GM18499 (cell line): ENCODE measurements around the gene RPTOR.

Experiments
- ATAC-seq: cut with Tn5 transposase; IDR thresholded peaks from one replicate; pipeline ENCODE4 v1.9.1; 2021; ENCODE audit warnings: moderate number of reproducible peaks; ENCODE audit not compliant: insufficient read depth, unreplicated experiment

Gene RPTOR

DNA sequence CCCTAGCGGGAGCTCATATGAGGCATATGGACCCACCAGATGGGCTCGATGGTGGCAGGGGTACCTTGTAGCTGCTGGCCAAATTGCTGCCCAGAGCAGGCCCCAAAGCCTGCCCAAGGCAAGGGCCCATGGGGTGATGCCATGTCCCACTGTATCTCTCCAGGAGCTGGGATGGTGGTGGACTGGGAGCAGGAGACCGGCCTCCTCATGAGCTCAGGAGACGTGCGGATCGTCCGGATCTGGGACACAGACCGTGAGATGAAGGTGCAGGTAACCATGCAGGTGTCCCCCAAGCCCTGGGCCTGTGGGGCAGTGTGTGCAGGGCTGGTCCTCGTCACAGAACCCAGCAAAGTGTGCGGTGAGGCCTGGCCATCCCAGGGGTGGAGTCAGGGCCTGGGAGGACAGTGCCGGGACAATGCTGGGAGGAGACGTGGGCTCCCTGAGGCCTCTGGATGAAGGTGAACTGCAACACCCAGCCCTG, 412.9 kb downstream of the RPTOR start:
- ATAC-seq = no peak

DNA sequence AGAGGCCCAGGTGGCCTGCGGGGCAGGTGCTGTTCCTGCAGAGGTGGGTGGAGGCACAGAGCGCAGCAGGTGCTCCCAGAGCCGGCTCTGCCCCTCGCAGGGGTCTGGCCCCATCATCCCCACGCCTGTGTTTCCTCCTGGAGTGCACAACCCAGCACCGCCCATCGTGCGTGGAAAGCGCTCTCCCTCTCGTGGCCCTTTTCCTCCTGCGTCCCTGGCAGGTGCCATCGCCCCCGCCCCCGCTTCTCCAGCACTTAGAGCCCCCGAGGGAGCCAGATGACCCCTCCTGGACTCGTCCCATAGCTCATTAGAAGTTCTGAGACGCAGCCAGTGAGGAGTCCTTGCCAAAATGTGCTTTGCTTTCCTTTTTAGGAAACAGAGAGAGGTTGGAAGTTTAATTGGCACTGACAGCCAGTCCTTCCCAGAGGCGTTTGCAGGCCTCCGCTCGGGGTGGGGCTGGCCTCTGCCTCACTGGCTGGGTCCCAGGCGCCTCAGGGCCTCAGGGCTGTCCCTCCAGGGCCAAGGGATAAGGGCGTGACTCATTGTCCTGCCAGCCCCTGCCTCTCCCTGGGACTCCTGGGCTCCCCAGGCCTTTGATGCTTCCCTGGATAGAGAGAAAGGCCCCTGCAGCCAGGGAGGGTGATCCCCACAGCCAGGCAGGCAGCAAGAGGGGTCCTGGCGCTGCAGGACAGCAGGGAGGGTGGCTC, 414.8 kb downstream of the RPTOR start:
- ATAC-seq = no peak

DNA sequence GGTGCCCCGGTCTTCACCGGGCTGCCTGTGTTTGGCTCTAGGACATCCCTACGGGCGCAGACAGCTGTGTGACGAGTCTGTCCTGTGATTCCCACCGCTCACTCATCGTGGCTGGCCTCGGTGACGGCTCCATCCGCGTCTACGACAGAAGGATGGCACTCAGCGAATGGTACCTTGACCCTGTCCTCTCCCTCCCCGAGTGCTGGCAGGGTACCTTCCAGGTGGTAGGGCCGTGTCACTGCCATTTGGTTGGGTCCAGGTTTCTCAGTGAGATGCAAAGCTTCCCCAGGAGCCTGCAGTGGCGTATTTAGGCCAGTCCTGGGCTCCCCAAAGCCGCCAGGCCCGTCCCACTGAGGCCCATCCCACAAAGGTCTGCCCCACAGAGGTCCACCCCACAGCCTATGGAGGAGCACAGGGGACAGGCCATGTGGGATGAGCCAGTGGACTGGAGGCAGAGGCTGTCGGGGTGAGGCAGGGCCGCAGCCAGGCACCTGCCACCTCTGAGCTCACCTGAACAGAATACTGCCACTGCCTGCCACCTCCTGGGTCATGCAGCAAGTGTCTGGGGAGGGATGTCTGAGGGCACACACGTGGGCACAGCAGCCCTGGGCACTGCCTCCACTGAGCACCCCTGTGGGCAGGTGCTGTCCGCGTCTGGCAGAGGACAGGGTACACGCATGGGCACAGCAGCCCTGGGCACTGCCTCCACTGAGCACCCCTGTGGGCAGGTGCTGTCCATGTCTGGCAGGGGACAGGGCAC, 415.6 kb downstream of the RPTOR start:
- no peak for ATAC-seq

DNA sequence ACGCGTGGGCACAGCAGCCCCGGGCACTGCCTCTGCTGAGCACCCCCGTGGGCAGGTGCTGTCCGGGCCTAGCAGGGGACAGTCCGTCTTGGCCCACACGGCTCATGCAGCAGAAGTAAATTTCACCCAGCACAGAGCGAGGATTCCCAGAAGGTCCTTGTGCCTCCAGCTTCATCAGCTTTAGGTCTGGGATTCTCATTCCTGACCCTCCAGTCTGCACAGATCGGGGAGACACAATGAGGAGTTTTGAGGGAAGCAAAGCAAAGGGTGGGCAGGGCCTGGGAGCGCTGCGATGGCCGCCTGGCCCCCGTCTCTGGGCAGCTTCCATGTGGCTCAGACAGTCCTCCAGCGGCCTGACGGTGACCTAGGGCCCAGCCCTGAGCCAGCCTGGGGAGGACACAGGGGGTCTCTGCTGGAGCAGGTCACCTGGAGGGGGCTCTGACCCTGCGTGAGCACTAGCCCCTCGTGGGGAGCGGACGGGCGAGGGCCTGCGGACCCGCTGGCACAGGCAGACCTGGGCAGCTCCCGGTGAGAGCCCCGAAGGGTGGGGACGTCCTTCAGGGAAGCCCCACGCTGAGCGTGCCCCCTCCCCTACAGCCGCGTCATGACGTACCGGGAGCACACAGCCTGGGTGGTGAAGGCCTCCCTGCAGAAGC, 416.3 kb downstream of the RPTOR start:
- ATAC-seq = no peak

DNA sequence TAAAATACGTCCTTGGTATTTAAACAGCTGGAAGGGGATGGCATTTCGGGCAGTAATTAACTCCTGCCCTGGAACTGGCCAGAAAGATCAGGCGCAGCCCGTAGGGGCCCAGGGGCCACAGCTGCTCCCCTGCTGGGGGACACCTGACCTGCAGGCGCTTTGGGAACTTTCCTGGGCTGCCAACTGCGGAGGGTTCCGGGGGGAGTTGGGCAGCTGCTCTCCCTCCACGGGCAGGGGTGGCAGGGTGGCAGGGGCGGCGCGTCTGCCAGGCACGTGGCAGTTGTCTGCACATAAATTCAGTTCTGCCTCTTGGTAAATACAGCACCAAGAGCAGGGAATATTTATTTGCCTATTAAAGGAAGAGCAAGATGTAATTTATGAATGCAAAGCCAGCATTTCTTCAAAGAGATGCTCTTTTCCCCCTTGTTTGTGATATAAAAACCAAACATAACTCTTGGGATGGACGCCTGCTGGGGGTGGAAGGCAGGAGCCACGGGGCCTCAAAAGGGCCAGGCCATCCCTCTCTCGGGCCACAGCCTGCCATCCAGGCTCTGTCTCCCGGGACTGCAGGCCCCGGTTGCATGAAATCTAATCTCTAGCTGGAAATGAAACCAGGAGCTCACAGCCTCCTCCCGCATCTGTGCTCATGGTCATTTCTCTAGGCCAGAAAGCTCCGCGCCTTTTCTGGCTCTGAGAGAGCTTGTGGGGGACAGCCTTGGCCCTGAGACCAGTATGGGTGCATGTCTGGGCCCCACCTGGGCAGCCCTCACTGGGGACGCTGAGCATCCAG, 417.1 kb downstream of the RPTOR start:
- no peak for ATAC-seq

DNA sequence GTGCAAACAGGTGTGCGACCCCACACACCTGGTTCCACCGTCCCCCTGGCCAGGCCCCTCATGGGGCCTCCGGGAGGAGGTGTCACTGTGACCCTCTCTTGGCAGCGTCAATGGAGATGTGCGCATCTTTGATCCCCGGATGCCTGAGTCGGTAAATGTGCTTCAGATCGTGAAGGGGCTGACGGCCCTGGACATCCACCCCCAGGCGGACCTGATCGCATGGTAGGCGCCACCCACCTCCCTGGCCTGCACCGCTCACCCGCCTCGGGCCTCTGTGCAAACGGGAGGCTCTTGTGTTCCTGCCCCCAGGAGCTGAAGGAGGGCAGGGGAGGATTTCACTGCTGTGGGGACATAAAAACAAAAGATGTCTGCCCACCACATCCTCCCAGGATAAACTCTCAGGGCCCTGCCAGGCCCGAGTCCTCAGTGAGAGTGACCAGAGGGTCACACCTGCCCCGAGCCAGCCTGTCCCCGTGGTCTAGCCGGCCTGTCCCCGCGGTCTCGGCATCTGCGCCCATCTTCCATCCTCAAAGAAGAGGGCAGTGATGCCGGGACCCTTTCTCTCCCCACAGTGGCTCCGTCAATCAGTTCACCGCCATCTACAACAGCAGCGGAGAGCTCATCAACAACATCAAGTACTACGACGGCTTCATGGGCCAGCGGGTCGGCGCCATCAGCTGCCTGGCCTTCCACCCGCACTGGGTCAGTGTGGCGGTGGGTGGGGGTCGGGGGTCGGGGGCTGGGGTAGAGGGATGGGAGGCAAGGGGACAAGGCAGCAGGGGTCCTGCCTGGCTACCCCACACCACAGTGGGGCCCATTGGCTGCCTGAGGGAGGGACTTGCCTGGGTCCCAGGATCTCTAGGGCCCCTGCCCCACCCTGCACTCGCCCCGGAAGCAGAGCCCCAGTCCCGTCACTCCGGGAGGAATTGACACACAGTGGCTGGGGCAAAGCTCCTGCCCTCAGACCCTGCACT, 418.0 kb downstream of the RPTOR start:
- ATAC-seq = no peak

DNA sequence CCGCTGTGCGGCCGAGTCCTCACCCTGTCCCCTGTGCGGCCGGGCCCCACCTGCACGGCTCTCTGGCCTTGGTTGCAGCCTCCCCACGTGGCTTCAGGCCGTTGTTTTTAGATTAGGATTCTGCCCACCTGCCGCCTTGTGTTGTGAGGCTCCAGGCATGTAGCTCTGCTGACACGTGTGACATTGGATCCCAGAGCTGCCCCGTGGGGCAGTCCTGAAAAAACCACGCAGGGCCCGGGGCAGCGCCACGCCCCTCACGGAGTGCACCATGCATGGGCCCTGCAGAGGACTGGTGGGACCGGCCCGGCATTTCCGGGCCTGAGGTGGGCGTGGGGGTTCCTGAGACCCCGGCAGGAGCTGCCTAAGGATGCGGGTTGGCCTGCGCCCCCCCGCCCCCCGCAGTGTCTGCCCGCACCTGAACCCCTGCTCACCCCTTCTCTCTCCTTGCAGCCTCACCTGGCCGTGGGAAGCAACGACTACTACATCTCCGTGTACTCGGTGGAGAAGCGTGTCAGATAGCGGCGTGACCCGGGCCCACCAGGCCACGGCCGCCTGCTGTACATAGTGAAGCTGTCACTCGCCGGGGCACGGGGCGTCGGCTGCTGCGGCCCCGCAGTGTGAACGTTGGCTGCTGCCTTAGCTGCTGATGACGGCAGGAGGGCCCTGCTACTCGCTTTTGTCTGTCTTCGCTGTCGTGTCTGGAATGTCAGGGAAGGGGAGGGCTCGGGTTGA, 419.3 kb downstream of the RPTOR start:
- no peak for ATAC-seq

DNA sequence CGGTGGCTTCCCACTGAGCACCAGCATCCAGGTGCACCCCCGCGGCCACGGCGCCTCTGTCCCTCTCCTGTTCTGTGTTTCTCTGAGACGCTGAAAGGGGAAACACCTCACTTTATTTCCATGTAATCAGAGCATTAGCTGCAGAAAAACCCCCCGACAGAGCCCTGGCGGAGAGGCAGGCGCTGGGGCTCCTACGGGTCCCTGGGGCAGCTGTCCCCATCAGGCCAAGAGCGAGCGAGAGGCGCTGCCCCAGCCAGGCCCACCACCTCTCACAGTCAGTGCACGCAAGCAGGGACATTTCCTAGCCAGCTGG, 419.9 kb downstream of the RPTOR start:
- ATAC-seq = no peak

DNA sequence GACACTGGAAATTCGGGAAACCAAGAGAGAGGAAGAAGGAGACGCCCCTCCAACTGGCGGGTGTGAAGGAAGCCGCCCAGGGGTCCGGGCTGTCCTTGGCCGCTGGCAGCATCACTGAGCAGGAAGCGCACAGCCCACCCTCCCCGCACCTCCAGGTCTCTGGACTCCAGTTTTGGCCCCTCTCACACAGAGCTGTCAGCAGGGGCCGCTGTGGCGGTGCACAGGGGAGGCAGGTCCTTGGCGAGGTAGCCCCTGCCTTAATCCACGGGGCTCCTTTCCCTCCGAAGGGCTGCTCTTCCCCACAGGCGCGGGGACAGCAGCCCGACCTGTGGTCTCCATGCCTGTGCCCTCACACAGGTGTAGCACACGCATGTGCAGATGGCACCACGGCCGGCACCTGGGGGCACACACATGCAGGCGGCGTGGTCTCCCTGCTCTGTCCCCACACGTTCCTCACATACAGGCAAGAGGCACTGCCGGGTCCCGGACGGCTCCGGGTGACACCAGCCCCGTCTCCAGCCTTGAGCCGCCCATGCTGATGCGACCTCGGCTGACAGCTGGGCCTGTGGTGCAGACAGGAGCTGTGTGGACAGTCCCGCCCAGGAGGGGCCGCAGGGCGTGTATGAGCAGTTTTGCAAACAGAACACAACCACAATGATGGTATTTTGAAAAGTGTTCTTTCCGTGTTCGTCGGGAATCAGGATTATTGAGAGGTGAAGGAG, 420.4 kb downstream of the RPTOR start:
- no peak for ATAC-seq

DNA sequence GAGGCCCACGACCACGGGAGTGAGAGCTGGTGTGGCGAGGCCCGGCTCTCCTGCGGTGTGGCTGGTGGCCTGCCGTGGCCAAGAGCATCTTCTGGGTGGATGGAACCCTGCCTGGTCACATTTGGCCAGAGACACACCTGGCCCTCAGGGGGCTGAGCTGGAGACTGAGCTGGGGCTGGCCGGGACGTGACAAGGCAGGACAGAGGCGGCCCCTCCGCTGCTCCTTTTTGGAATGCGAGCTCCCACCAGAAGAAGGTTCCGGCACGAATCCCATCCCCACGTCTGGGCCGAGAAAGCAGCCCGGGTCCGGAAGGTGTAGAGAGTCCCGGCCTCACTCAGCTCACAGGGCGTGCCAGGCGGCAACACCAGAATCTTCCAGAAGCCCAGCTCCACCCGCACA, 421.0 kb downstream of the RPTOR start:
- ATAC-seq = no peak

DNA sequence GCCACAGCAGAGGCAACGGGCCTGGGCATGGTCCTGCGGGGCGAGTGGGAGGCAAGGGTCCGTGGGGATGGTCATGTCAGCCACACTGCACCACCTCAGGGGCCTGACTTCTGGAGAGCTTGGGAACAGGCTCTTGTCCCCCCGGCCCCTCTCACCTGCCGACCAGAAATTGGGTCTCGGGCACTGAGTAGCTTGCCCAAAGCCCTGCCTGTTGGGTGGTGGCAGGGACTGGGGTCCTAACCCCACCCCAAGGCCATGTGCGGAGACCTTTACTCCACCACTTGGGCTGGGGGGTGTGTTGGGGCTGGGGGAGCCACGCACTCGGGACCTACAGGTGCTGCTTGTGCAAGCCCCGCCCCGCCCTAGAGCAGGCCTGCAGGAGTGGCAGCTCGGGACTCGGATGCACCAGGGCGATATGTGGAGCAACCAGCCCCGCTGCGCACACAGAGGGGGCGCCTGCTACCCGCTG, 422.8 kb downstream of the RPTOR start:
- no peak for ATAC-seq

DNA sequence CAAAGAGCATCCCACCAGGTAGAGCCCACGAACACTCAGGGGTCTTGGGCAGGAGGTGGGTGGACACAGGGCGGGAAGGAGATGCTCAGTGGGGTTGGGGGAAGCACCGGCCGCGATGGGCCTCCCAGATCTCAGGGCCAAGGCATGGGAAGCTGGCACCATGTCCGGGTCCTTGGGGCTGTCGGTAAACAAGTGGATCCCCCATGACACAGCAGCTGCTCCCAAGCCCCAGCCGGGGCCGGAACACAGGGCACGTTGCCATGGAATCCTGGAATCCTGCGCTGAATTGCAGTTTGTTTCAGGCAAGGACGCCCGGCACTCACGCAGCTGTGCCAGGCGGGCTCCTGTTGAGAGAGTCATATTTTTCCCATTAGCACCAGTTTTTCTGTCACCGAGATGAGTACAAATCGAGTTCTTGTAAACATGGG, 424.0 kb downstream of the RPTOR start:
- no peak for ATAC-seq

DNA sequence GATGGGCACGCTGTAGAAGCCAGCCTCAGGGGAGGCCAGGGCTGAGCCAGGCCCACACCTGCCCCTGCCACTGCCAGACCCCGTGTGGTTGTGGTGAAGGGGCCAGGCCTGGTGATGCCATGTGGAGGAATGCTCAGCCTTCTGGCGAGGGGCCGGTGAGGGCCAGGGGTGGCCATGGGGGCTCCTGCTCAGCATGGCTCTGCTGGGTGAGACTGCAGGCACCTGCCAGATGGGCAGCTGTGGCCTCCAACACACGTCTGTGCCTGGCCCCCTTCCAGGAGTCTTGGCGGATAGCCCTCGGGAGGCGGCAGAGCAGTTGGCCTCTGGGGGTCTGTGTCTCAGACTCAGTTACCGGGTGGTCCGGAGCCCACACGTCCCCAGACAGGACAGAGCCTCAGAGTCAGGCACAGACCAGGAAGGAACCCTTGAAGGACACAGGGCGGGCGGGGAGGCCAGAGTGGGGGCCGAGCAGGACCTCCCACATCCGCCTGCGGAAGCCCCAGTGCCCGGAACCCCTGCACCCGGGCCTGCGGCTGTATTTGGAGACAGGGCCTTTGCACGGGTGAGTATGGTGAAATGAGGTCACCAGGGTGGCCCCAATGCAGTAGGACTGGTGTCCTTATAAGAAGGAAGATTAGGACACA, 424.5 kb downstream of the RPTOR start:
- ATAC-seq = no peak

DNA sequence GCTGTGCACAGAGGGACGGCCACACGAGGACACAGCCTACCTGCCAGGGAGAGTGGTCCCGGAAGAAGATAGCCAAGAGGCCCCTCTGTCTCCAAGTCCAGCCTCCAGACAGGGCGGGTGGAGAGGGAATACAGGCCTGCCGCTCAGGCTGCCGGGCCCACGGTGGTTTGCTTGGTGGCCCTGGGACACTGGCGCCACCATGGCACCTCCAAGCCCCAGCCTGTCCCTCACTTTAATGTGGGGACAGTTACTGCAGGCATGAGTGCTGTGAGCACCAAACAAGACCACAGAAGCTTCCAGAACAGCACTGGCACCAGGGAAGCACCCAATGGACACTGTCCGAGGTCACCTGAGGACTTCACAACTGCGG, 425.0 kb downstream of the RPTOR start:
- ATAC-seq = no peak

DNA sequence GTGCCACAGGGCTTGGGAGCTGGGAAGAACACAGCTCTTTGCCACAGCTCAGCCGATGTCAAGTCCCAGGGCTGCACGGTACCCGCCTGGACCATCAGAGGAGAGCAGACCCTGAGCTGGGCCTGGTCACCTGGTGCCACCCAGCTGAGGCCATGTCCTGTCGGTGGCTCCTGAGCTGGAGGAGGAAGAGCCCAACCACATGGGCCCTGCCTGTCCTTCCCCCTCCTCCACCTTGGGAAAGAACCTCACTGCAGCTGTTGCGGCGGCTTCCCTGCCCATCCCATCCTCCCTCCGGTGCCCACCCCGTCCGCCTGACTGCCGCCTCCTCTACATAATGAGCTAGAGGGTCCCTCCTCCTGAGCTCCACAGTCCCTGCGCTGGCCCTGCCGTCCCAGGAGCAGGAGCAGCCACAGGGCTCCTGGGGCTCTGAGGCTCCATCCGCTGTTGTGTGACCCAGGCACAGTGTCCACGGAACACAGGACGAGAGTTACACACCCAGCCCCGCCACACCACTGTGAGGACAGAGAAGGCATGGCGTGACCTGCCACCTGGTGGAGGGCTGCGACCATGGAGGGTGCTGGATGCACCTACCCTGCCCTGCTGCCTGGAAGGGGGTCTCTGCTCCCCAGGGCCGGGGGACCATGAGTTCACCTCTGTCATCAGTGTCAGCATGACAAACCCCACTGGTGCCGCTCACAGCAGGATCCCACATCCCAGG, 425.6 kb downstream of the RPTOR start:
- no peak for ATAC-seq

DNA sequence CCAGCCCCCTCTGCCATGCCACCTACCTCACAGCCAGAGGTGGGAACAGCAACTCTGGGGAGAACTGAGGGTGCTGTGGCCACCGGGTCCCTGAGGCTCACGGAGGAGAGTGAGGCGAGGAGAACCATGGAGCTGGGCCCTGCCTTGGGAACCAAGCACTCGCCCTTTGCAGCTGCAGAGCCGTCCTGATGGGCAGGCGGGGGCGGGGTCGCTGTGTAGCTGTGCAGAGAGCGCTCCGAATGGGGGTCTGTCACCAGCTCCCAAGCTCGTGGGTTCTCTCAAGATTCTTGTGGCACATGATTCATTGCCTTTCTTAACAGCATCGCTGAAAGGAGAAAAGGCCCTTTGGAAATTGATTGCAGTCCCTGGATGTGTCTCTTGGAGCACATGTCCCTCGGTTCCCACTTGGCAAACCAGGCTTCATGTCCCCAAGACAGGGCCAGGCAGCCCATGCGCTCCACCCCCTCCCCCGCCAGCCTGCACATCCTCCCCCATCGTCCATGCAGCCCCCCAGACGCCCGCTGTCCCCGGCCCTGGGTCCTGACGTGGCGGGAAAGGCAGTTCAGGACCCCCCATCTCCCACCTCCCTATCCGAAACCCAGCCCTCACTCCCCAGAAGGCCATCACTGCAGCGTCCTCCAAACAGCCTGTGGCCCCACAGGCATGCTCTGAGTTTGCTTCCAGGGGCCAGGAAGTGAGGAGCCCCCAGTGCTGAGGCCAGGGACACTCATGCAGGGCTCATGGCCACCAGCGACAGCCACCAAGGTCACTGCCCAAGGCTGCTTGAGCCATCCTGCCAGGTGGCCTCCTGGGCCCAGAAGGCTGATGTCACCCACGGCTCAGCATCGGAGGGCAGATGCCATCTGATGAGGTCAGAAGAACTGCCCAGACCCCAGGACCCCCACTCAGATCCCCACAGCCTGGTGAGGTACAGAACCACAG, 426.4 kb downstream of the RPTOR start:
- ATAC-seq = no peak
